Natural killer cell (primary cell): ENCODE results near the gene FOXO6. TPM values are rescaled to one million over a fixed set of nuclear protein-coding genes. Genes with fewer than 3 reads are reported as not detected.

ENCODE experiments used
- ATAC-seq, 3 donors: fragments of 150-1000 bp in 2 of 3; fragments of 200-7000 bp in 1 of 3; cut with Tn5 transposase; 1 replicate in 1 of 3; 2 replicates in 2 of 3; pipeline ENCODE4 v1.10.0; 2021; ENCODE audit warnings: mild to moderate bottlenecking in 2 of 3, moderate library complexity in 2 of 3
- DNase-seq, 2 donors: peaks; one replicate each; pipeline versions ENCODE4 v3.0.0 to v3.0.0-alpha.2; 2013 to 2021; ENCODE audit warnings: mixed read lengths in 1 of 2
- H3K27ac ChIP-seq: one replicate; pipeline ENCODE4 v1.5.1; 2013; ENCODE audit warnings: mild to moderate bottlenecking, low read length
- H3K27me3 ChIP-seq: one replicate; pipeline ENCODE4 v1.6.1; 2013; ENCODE audit warnings: low read length; ENCODE audit not compliant: control insufficient read depth, insufficient read depth
- H3K36me3 ChIP-seq: one replicate; pipeline ENCODE4 v1.6.1; 2013; ENCODE audit warnings: low read length; ENCODE audit not compliant: control insufficient read depth, insufficient read depth
- H3K4me1 ChIP-seq: one replicate; pipeline ENCODE4 v1.6.1; 2013; ENCODE audit warnings: low read length; ENCODE audit not compliant: control insufficient read depth, insufficient read depth
- H3K4me3 ChIP-seq: one replicate; pipeline ENCODE4 v1.5.1; 2013; ENCODE audit warnings: low read length
- H3K9me3 ChIP-seq: one replicate; pipeline ENCODE4 v1.6.1; 2013; ENCODE audit warnings: low read length; ENCODE audit not compliant: control insufficient read depth, insufficient read depth
- H3K27ac Mint-ChIP-seq, 2 donors: one replicate each; pipeline ENCODE4 v1.8.0; 2022; ENCODE audit warnings: mild to moderate bottlenecking in 2 of 2, mixed read lengths in 2 of 2, moderate library complexity in 1 of 2
- H3K27me3 Mint-ChIP-seq, 2 donors: one replicate each; pipeline ENCODE4 v1.8.0; 2022; ENCODE audit warnings: low read depth in 2 of 2, mixed read lengths in 2 of 2
- H3K36me3 Mint-ChIP-seq: one replicate; pipeline ENCODE4 v1.8.0; 2022; ENCODE audit warnings: mixed read lengths
- H3K4me1 Mint-ChIP-seq, 2 donors: one replicate each; pipeline ENCODE4 v1.8.0; 2022; ENCODE audit warnings: mixed read lengths in 2 of 2
- H3K4me3 Mint-ChIP-seq: one replicate; pipeline ENCODE4 v1.8.0; 2022; ENCODE audit warnings: mild to moderate bottlenecking, moderate library complexity, mixed read lengths
- H3K9me3 Mint-ChIP-seq, 2 donors: one replicate each; pipeline ENCODE4 v1.8.0; 2022; ENCODE audit warnings: mixed read lengths in 2 of 2
- CTCF ChIP-seq: fragments of 200-600 bp; IDR thresholded peaks from one replicate; pipeline ENCODE4 v1.8.0; 2022; ENCODE audit warnings: antibody characterized with exemption
- WGBS: methylation state at CpG from one replicate; pipeline ENCODE4 v1.1.7; 2013; ENCODE audit warnings: missing lambda C conversion rate; ENCODE audit not compliant: insufficient coverage; 5-methylcytosine and 5-hydroxymethylcytosine counted together
- intact Hi-C: fragments of 100-400 bp; cut with micrococcal nuclease; formaldehyde crosslinking; loops from one replicate; pipeline ENCODE4 v1.14.2; 2022
- total RNA-seq, 4 donors: library from RNA; stranded (reverse); fragments of 120-200 nt in 1 of 4; gene quantifications; one replicate each; pipeline versions ENCODE4 v1.2.3 to v1.2.4, GENCODE V29; 2013 to 2022

The FOXO6 gene
- total RNA-seq, 3 donors from 2014 or later (not counting 1 experiment from before 2014, with no cell fraction given): 1.2 to 3.3 (median 1.7) TPM

GRCh38 chr1:41360074-41360785, 1.0 kb upstream of the FOXO6 start:
- H3K9me3 Mint-ChIP-seq: no peaks in the 10 kb centered on the region
- H3K27ac Mint-ChIP-seq: peak overlapping the region; percentile 67 to 80
- H3K36me3 Mint-ChIP-seq: no peaks in the 10 kb centered on the region
- DNase-seq: peak in 1 of 2 donors; percentile 40
- intact Hi-C loops: loop anchor here (2.0 kb wide), 1 partner anchor 23 kb away; no protein-coding TSS in a partner anchor
- no peak for TF ChIP-seq CTCF
- Histone ChIP-seq H3K36me3 (no peaks in the 10 kb centered on the region), H3K4me1 (peaks cover 27% of the 10 kb centered on the region), H3K27me3 (peaks cover 22% of the 10 kb centered on the region), H3K4me3 (no peak overlapping the region), H3K27ac (peak overlapping the region; percentile 1), H3K9me3 (no peaks in the 10 kb centered on the region)
- peaks cover 29 to 44% of the 10 kb centered on the region in 2 donors for H3K27me3 Mint-ChIP-seq
- peaks cover 0 to 26% of the 10 kb centered on the region in 2 donors for H3K4me1 Mint-ChIP-seq
- H3K4me3 Mint-ChIP-seq: peak overlapping the region; percentile 67
- no peak for ATAC-seq
- WGBS: 76% methylated on average over 12 of the region's 12 CpGs

GRCh38 chr1:41361495-41362356, 492 bp downstream of the FOXO6 start:
- peaks cover 40% of the 10 kb centered on the region for H3K4me1 ChIP-seq
- no peaks in the 10 kb centered on the region for H3K36me3 ChIP-seq
- peaks cover 31 to 39% of the 10 kb centered on the region in 2 donors for H3K27me3 Mint-ChIP-seq
- WGBS: under 1% methylated on average over 113 of the region's 113 CpGs
- TF ChIP-seq CTCF: no peak
- H3K27ac ChIP-seq: no peak overlapping the region
- peak in 2 of 3 donors; percentile 3 to 17 for ATAC-seq
- no peaks in the 10 kb centered on the region for H3K9me3 Mint-ChIP-seq
- H3K4me3 Mint-ChIP-seq: peak overlapping the region; percentile 71
- peaks cover 28% of the 10 kb centered on the region for H3K27me3 ChIP-seq
- H3K9me3 ChIP-seq: no peaks in the 10 kb centered on the region
- H3K27ac Mint-ChIP-seq: peak overlapping the region in 1 of 2 donors; percentile 86
- H3K4me1 Mint-ChIP-seq: peaks cover 0 to 35% of the 10 kb centered on the region in 2 donors
- no peak overlapping the region for H3K4me3 ChIP-seq
- intact Hi-C loops: loop anchor here (1.0 to 2.0 kb wide), 2 partner anchors 21 to 56 kb away; no protein-coding TSS in a partner anchor
- DNase-seq: peak in 1 of 2 donors; percentile 60
- no peaks in the 10 kb centered on the region for H3K36me3 Mint-ChIP-seq

DNA sequence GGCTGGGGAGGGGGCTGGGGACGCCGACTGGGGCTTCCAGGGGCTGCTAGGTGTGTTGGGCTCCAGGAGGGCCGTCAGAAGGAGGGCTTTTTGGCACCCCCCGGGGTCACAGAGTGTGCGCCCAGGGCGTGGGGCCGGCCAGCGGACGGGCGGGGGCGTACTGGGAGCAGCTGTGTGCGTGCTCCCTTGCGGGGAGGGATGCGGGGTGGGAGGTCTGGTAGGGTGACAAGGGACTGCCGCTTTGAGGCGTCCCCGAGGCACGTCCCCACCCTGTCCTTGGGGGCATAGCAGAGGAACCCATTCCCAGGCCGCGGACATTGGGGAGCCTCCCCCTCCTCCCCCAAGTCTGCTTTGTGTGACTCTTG, 1.1 kb downstream of the FOXO6 start:
- ATAC-seq (no peak), DNase-seq (no peak)
- Mint-ChIP-seq H3K4me3 (peak overlapping the region; percentile 71), H3K9me3 (no peaks in the 10 kb centered on the region), H3K27ac (peak overlapping the region in 1 of 2 donors; percentile 86), H3K36me3 (no peaks in the 10 kb centered on the region), H3K4me1 (peaks cover 0 to 41% of the 10 kb centered on the region in 2 donors), H3K27me3 (peaks cover 35 to 40% of the 10 kb centered on the region in 2 donors)
- no peak overlapping the region for H3K27ac ChIP-seq
- no peak for TF ChIP-seq CTCF
- peaks cover 34% of the 10 kb centered on the region for H3K27me3 ChIP-seq
- H3K4me3 ChIP-seq: no peak overlapping the region
- no peaks in the 10 kb centered on the region for H3K9me3 ChIP-seq
- WGBS: 13% methylated on average over 19 of the region's 20 CpGs
- peaks cover 44% of the 10 kb centered on the region for H3K4me1 ChIP-seq
- intact Hi-C loops: no loop called here
- no peaks in the 10 kb centered on the region for H3K36me3 ChIP-seq
